ENCODE results near the gene TMEM208. TPM values are rescaled to one million over a fixed set of nuclear protein-coding genes. Genes with fewer than 3 reads are reported as not detected.

TMEM208 gene
- total RNA-seq, 4 donors from 2014 or later = 28.0 to 47.6 (median 41.2) TPM

DNA sequence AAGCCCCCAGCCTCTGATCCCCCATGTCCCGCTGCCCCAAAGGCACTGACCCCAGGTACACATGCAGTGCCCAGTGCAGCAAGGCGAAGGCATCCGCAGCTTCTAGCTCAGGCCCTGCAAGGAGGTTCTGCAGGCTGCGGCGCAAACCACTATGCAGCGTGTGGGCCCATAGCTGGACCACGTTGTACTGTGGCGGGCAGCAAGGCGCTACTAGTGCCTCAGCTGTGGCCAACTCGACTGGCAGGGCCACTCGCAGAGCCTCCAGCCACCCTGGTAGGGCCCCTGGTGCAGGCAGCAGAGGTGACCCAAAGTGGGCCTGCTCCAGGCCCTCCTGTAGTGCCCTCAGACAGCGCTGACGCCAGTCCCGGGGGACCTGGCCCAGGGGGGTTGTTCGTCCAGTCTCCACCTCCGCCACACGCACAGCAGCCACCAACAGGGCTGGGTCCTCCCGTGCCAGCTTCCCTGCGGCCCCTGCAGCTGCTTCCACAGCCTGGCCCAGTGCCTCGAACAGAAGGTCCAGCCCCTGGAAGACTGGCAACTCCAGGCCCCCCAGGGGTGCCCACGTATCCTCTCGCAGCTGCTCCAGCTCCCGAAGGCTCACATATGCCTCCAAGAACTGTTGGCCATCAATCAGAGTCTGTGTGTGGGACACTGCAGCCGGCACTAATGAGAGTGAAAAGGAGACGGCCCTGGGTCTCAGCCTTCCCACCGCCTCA lies 39.6 kb upstream of the TMEM208 start:
- Histone ChIP-seq H3K4me1 (peaks cover 0 to 38% (median 17%) of the 10 kb centered on the region in 4 donors), H3K9me3 (no peaks in the 10 kb centered on the region), H3K4me3 (no peak overlapping the region), H3K36me3 (no peaks in the 10 kb centered on the region), H3K27ac (no peak overlapping the region), H3K27me3 (no peaks in the 10 kb centered on the region)
- WGBS, 2 donors = 79 to 85% methylated on average over 14 to 24 of the region's 26 CpGs
- DNase-seq (ENCODE audit: low spot score in 2 of 2) = no peak
- TF ChIP-seq, protein P1, sequence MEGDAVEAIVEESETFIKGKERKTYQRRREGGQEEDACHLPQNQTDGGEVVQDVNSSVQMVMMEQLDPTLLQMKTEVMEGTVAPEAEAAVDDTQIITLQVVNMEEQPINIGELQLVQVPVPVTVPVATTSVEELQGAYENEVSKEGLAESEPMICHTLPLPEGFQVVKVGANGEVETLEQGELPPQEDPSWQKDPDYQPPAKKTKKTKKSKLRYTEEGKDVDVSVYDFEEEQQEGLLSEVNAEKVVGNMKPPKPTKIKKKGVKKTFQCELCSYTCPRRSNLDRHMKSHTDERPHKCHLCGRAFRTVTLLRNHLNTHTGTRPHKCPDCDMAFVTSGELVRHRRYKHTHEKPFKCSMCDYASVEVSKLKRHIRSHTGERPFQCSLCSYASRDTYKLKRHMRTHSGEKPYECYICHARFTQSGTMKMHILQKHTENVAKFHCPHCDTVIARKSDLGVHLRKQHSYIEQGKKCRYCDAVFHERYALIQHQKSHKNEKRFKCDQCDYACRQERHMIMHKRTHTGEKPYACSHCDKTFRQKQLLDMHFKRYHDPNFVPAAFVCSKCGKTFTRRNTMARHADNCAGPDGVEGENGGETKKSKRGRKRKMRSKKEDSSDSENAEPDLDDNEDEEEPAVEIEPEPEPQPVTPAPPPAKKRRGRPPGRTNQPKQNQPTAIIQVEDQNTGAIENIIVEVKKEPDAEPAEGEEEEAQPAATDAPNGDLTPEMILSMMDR (IDR thresholded peaks at IDR 0.05) = no peak
- no peak for TF ChIP-seq POLR2A (IDR thresholded peaks at IDR 0.05)
- TF ChIP-seq EP300 (IDR thresholded peaks at IDR 0.05) = no peak

DNA sequence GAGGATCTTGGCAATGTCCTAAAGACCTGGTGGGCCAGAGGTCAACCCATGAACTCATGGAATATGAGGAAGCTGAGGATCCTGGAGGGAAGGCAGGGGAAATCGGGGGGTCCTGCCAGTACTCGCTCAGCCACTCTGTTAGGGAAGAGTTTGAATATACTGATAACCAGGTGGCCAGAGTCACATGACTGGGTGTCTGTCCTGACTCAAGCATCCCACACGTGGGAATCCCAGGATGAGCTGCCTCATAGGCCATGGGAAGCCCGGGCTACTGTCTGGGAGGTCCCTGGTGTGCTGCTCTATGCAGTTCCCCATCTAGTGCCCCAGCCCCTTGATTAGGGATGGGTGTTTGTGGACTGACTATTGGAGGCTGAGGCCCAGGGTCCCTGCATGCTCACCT lies 38.6 kb upstream of the TMEM208 start:
- Histone ChIP-seq H3K9me3 (no peaks in the 10 kb centered on the region), H3K36me3 (no peaks in the 10 kb centered on the region), H3K27ac (no peak overlapping the region), H3K4me1 (peaks cover 0 to 39% (median 26%) of the 10 kb centered on the region in 4 donors), H3K27me3 (no peaks in the 10 kb centered on the region), H3K4me3 (no peak overlapping the region)
- no peak for DNase-seq (ENCODE audit: low spot score in 2 of 2)
- TF ChIP-seq EP300 (IDR thresholded peaks at IDR 0.05) = no peak
- TF ChIP-seq, protein P1 (IDR thresholded peaks at IDR 0.05) = no peak
- no peak for TF ChIP-seq POLR2A (IDR thresholded peaks at IDR 0.05)
- WGBS, 2 donors = 69 to 71% methylated on average over 4 of the region's 4 CpGs

DNA sequence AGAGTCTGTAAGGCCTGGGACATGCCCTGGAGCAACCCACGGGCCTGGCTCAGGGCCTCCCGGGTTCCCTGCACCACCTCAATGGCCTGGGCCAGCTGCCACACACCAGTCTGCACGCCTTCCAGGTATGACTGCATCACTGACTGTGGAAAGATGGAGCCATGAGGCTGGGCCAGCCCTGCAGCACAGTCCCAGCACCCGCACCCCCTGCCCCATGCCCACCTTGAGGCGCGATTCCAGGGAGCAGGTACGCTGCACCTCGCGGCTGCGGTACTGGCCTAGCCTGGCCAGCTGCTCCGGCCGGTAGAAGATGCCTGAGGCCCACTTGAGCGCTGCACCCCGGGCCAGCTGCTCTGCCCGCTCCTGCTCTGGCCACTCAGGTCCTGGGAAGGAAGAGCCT lies 38.1 kb upstream of the TMEM208 start:
- TF ChIP-seq EP300 (IDR thresholded peaks at IDR 0.05) = no peak
- TF ChIP-seq POLR2A (IDR thresholded peaks at IDR 0.05) = no peak
- TF ChIP-seq, protein P1 (IDR thresholded peaks at IDR 0.05) = no peak
- DNase-seq (ENCODE audit: low spot score in 2 of 2) = no peak
- H3K9me3 ChIP-seq = no peaks in the 10 kb centered on the region
- H3K27me3 ChIP-seq = no peaks in the 10 kb centered on the region
- H3K4me3 ChIP-seq = no peak overlapping the region
- no peaks in the 10 kb centered on the region for H3K36me3 ChIP-seq
- no peak overlapping the region for H3K27ac ChIP-seq
- WGBS, 2 donors = 78 to 87% methylated on average over 9 to 13 of the region's 15 CpGs
- H3K4me1 ChIP-seq = peaks cover 0 to 43% (median 31%) of the 10 kb centered on the region in 4 donors

DNA sequence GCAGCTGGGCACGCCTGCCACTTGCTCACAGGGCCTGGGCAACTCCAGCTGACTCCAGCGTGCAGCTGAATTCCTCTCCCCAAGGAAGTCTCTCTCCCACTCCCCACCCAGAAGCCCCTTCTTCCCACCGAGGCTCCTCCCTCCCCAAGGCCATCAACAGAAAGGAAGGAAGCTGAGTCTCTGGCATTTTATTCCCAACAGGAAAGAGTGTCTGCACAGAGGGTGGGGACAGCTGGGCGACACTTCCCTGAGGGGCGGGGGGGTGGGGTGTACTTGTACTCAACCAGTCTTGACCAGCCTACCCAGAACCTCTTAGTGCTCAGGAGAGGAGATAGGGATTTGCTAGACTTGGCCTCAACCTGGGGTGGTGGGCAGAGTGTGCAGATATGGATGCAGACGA lies 36.9 kb upstream of the TMEM208 start, which contains the start of gene EXOC3L1:
EXOC3L1 (minus strand) TSS at position 96 of the 400 bp plus-strand sequence. CDS start 460 bp downstream, outside the sequence.
- H3K36me3 ChIP-seq = peaks cover 0 to 12% (median 6%) of the 10 kb centered on the region in 3 donors
- 27 to 41% methylated on average over 5 to 6 of the region's 6 CpGs for WGBS, 2 donors
- H3K27ac ChIP-seq = no peak within 1 kb of the TSS
- no peak within 1 kb of the TSS for H3K4me3 ChIP-seq
- TF ChIP-seq EP300 (IDR thresholded peaks at IDR 0.05) (no peak), POLR2A (IDR thresholded peaks at IDR 0.05) (no peak)
- TF ChIP-seq, protein P1 (IDR thresholded peaks at IDR 0.05) = no peak
- H3K4me1 ChIP-seq = peaks cover 0 to 45% (median 25%) of the 10 kb centered on the region in 4 donors
- H3K27me3 ChIP-seq = no peaks in the 10 kb centered on the region
- no peaks in the 10 kb centered on the region for H3K9me3 ChIP-seq
- no peak for DNase-seq (ENCODE audit: low spot score in 2 of 2)
